Activated effector memory CD4-positive, alpha-beta T cell treated with anti-CD3 and anti-CD28 coated beads, Interleukin-2, amount 50 U/mL, for 16 hours (primary cell): Measurements from ENCODE around the gene RAB40C.
A peak's percentile ranks its signal among the peaks of the same experiment; 100 is the strongest.

ENCODE experiments used
- DNase-seq: peaks from one replicate; pipeline ENCODE4 v3.0.0-alpha.2; 2020

Gene RAB40C

GRCh38 chr16:589658-590187 lies at the start of gene RAB40C:
TSS of gene RAB40C (plus strand) at chr16:590066. CDS start at chr16:590292, 226 bp downstream.
- DNase-seq: peak; percentile 99

- DNase-seq: no peak
Observed at GRCh38 chr16:540645-541340, 49.1 kb upstream of the RAB40C start.

- no peak for DNase-seq
Observed at GRCh38 chr16:543301-544164, 46.3 kb upstream of the RAB40C start.

- no peak for DNase-seq
Observed at GRCh38 chr16:544517-544916, 45.3 kb upstream of the RAB40C start.

GRCh38 chr16:546909-547770 lies 42.7 kb upstream of the RAB40C start:
- DNase-seq: peak; percentile 85

DNA sequence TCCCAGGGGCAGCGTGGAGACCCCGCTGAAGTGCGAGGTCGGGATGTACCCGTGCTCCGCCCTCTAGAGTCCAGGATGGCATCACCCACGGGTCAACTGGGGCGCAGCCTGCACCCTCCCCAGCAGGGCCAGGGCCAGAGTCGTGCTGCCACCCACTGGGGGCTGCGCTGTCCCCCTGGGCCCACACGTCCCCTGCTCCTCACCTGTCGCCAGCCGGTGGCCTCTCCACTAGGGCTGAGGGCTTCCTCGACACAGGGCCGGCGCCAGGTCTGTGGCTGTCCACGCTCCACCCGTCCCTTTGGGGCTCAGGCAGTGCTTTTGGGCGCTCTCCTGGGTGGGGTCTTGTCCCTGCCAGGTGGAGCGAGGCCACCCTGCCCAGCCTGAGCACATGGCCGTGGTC lies 41.3 kb upstream of the RAB40C start:
- no peak for DNase-seq

DNA sequence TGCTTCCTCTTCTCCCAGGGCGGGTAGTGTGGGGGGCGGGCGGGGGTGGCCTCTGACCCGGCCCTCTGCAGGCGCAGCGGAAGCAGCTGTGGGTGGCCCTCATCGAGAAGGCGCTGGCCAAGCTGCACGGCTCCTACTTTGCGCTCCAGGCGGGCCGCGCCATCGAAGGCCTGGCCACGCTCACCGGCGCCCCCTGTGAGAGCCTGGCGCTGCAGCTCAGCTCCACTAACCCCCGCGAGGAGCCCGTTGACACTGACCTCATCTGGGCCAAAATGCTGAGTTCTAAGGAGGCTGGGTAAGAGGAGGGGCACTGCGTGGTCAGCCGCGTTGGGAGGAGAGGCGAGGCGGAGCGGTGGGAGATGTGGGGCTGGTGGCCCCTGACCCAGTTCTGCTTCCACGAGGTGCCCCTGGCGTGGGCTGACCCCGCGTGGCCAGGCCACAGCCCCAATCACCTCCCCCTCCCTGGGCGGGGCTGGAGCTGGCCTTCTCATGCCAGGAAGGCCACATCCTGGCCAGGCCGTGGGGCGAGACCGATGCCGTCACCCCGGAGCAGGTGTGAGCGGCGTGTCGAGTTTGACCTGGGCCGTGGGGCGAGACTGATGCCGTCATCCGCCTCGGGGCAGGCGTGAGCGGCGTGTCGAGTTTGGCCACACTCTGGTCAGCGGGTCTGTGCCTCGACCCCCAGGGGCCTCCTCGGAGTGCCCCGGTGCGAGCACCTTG lies 40.2 kb upstream of the RAB40C start:
- DNase-seq: no peak

DNA sequence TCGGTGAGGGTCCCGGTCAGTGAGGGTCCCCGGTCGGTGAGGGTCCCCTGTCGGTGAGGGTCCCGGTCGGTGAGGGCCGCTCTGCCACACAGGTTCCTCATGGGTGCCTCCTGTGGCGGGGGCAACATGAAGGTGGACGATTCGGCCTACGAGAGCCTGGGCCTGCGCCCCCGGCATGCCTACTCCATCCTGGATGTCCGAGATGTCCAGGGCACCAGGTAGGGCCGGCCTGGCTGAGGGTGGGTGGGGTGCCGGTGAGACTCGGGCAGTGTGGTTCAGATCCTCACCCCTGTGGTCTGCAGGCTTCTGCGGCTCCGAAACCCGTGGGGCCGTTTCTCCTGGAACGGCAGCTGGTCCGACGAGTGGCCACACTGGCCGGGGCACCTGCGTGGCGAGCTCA lies 38.7 kb upstream of the RAB40C start:
- no peak for DNase-seq

DNA sequence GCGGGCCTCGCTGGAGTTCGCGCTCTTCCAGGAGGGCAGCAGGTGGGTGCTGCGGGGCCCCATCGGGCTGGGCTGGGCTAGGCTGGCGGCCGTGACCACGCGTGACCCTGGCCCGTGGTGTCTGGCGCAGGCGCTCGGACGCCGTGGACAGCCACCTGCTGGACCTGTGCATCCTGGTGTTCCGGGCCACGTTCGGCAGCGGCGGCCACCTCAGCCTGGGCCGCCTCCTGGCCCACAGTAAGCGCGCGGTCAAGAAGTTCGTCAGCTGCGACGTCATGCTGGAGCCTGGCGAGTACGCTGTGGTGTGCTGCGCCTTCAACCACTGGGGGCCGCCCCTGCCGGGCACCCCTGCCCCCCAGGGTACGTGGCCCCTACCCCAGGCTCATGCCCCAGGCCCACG lies 37.7 kb upstream of the RAB40C start:
- no peak for DNase-seq

DNA sequence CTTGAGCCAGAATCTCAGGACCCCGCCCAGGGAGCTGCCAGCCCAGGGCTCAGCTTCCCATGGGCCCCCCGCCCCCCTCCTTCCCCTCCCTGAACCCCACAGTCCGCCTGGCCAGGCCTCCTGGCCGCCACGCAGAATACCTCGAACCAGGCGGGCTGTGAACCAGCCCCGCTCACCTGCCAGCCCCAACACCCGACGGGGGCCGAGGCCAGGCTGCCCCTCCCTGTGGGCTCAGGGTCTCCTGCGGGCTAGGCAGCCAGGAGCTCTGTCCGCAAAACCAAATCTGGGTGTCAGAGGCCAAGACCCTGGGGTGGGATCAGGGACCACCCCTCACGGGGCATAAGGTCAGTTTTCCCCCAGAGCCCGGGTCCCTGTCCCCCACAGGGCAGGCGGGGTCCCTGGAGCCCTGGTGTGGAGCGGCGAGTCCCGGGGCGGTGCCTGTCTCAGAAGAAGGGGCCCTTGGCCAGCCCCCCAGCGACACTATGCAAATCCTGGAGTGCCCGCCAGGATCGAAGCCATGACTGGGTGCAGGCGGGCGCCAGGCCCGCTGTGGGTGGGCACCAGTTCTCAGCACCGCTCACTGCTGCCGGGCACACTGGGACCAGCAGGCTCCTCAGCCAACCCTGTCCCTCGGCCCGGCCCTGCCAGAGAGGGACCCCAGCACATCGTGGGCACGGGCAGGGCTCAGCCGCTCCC lies 36.1 kb upstream of the RAB40C start:
- no peak for DNase-seq

DNA sequence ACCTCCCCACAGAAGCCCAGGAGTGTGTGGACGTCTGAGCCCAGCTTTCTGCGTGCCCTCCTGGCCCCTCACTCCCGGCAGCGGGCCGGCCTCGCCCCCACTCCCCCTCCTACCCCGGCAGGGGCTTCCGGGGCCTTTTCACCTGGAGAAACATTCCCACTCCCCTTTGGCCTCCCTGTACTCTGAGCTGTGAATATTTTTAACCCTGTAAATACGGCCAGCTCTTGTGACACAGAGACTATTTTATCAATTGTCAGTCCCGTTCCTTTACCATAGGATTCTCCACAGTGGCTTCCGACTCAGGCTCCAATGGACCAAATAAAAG lies 35.6 kb upstream of the RAB40C start:
- no peak for DNase-seq

GRCh38 chr16:554640-555365 lies 35.1 kb upstream of the RAB40C start:
- DNase-seq: no peak

DNA sequence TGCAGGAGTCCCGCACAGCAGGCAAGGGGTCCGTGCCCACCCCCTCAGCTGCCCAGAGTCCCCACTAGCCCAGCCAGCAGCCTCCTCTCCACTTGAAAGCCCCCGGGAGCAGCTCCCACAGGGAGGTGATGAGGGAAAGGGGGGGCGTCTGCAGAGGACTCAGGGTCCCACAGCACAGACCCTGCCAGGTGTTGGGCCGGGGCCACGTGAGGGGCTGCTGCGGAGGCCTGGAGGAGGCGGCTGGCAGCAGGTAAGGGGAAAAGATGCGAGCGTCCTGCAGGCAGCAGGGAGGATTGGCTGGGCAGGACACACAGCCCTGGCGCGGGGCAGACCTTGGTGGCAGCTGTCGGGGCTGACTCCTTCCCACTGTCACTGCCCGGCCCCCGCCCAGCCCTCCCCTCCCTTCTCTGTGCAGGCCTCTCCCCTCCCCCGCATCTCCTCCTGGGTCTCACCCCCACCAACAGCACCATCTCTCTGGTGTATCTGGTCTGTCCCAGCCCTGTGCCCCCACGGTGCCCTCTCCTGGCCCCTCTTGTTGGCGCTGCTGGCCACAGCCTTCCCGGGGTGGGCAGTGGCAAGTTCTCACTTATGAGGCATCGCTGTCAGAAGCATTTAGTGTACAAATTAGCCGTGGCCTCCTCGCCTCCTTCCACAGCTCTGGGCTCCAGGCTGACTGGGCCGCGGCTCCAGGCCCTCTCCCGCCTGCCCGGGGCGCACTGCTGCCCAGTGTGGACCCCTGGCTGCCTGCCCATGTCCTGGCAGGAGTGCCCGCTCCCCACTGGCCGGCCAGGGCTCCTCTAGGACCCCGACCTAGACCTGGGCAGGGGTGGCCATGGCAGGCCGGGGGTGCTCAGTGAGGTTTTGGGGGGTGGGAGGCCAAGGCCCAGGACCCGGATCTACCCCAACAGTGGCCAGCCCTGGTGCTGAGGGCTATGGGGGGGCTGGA lies 34.1 kb upstream of the RAB40C start:
- DNase-seq: no peak

DNA sequence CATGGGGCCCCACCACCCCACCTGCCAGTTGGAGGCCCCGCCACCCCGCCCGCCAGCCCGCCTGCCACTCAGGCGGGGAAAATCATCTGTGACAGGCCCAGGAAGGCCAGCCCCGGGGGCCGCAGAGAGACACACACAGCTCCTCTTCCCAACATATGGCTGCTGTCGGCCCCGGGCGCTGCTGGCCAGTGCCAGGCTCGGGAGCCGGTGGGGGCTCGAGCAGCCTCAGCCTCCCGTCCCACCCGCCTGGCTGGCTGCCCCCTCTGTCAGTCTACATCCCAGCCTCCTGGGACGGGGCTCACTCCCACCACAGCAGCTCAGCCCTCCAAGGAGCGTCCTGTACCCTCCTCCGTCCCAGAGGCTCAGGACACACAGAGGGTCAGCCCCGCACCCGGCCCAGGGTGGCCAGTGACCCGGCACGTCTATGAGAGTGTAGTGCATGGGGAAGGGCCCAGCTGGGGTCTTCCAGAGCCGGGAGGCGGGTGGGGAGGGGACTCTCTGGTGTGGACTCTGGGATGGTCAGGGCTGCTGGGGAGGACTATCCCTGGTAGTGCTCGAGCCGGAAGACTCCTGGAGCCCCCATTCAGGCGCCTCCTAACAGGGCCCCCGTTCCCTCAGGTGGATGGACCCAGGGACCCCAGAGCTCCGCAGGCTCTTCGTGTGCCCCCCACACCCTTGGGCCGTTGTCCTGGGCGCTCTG lies 33.2 kb upstream of the RAB40C start:
- no peak for DNase-seq

DNA sequence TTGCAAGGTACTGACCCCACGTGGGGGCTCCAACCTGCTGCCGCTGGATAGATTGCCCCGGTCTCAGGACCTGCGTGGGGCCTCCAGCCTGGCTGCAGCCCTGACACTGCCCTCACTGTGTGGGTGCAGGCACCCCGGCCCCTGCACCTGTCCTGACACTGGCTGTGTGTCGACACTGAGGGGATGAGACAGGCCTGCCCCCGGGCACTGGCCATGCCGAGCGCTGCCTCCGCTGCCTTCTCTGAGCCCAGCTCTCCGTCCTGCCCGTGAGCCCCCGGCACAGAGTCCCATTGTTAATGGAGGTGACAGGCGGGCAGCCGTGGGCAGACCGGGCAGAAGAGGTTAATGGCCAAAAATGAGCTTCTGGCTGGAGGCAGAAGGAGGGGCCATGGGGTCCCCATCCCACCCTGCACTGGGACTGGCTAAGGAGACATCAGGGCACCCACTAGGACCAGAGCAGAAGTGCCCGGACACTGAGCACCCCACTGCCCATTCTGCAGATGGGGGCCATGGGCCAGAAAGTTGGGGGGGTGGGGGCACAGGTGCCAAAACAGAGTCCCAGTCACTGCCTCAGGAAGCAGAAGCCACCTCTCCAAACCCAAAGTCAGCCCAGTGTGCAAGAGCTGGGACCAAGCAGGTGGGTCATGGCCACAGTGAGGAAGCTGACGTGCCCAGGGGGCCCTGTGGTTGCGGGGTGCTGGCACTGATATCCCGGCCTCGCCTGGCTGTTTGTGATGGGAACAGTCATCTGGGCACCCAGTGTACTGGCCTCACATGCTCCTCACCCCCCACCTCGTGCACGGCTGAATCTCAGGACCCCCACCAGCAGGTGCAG lies 32.2 kb upstream of the RAB40C start:
- no peak for DNase-seq

- no peak for DNase-seq
Observed at GRCh38 chr16:558298-559020, 31.4 kb upstream of the RAB40C start.

- no peak for DNase-seq
Observed at GRCh38 chr16:559021-559380, 30.9 kb upstream of the RAB40C start.
